ENCODE measurements around the gene ATP5PB.

Gene ATP5PB

DNA sequence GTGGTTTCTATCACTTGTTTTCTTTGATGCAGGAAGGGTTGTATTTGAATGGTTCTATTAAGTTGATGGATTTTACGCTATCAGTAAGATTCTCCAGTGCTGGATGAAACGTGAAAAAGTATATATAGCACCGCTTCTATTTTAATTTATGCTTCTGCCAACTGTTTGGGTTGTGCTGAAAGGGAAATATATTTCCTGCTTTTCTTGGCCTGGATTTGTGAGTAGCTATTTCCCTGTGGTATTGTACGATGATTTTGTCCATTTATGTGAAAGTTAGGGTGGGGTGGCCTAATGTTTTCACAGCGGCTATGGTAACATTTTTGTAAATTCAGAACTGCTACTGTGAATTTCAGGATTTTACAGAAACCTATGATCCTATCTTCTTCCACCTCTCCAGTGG, 24.8 kb downstream of the ATP5PB start:
- H3K4me3 ChIP-seq (ENCODE audit: low read depth, low read length), result peak overlapping the region; percentile 33
- TF ChIP-seq, protein P1, sequence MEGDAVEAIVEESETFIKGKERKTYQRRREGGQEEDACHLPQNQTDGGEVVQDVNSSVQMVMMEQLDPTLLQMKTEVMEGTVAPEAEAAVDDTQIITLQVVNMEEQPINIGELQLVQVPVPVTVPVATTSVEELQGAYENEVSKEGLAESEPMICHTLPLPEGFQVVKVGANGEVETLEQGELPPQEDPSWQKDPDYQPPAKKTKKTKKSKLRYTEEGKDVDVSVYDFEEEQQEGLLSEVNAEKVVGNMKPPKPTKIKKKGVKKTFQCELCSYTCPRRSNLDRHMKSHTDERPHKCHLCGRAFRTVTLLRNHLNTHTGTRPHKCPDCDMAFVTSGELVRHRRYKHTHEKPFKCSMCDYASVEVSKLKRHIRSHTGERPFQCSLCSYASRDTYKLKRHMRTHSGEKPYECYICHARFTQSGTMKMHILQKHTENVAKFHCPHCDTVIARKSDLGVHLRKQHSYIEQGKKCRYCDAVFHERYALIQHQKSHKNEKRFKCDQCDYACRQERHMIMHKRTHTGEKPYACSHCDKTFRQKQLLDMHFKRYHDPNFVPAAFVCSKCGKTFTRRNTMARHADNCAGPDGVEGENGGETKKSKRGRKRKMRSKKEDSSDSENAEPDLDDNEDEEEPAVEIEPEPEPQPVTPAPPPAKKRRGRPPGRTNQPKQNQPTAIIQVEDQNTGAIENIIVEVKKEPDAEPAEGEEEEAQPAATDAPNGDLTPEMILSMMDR (IDR thresholded peaks at IDR 0.05; ENCODE audit: borderline replicate concordance, insufficient read depth, low read depth, low read length), result no peak

DNA sequence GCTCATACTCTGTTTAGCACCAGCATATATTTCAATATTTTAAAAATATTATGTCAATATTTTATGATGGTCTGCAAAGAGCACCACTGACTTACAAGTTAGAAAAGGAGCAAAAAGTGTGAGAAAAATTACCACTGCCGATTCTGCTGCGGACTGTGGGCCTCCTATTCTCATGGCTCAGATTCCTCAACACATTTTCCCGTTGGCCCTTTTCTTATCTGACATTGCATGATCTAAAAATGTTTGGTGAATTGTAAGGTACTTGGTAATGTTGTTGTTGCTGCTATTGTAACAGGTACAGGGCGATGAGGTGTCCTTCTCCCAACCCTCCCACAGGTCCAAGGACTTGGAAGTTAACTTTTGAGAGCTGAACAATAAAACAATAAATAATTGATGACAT, 25.3 kb downstream of the ATP5PB start:
- TF ChIP-seq, protein P1 (IDR thresholded peaks at IDR 0.05; ENCODE audit: borderline replicate concordance, insufficient read depth, low read depth, low read length), result no peak
- H3K4me3 ChIP-seq (ENCODE audit: low read depth, low read length), result peak overlapping the region; percentile 33

DNA sequence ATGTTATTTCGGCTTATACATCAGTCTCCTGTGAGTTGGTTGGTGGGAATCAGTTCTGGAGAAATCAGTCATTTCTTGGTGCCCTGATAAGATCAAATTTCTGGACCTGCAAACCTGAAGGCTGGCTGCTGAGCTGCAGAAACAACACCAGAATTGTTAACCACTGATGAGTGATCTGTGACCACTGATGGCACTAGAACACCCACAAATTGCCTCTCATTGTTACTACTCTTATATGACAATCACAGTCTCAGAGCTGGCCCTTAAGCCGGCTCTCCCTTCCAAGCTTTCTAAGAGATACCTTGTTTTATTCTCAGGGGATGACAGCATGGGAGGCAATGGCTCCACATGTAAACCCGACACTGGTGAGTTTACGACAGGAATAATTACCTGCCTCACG, 26.4 kb downstream of the ATP5PB start:
- TF ChIP-seq, protein P1 (IDR thresholded peaks at IDR 0.05; ENCODE audit: borderline replicate concordance, insufficient read depth, low read depth, low read length), result no peak
- H3K4me3 ChIP-seq (ENCODE audit: low read depth, low read length), result no peak overlapping the region

DNA sequence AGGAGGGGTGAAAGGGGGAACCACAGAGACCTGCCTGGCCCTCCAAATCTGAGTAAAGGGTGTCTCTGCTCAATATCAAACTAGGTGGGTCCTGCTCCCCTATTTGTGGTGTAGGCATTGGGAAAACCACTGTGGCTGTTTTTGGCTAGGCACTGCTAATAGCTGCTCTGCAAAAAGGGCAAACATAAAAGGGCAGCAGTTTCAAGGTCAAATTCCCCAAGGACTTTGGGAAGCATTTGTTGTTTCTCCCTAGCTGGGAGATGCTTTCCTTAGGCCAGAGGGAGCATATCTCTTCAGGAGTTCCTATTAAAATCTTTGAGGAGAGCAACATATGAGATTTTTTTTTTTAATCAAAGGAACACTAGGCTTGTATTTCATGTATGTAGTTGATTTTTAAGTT, 26.9 kb downstream of the ATP5PB start:
- H3K4me3 ChIP-seq (ENCODE audit: low read depth, low read length), result no peak overlapping the region
- TF ChIP-seq, protein P1 (IDR thresholded peaks at IDR 0.05; ENCODE audit: borderline replicate concordance, insufficient read depth, low read depth, low read length), result no peak

DNA sequence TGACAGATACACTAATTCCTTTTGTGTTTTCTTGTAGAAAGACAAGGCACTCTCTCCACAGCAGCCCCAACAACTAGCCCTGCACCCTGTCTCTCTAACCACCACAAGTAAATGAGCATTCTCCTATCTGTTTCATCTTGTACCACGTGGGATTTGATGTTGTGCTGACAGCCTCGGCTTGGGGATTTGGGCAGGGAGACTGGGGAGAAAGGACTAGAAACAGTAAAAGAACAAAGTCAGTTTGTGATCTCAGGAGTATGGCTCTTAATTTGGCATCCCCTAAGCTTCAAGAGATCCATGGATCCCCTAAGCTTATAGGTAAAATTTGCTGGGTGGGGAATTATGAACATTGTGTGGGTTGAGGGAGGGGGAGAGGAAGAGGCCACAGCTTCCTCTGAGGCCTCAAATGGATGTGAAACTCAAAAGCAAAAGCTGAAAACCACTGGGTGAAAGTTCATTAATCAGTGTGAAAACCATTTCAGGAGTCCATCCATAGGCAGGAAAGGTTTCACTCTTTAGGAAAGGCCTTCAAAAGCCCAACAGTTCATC, 27.6 kb downstream of the ATP5PB start:
- TF ChIP-seq, protein P1 (IDR thresholded peaks at IDR 0.05; ENCODE audit: borderline replicate concordance, insufficient read depth, low read depth, low read length), result no peak

DNA sequence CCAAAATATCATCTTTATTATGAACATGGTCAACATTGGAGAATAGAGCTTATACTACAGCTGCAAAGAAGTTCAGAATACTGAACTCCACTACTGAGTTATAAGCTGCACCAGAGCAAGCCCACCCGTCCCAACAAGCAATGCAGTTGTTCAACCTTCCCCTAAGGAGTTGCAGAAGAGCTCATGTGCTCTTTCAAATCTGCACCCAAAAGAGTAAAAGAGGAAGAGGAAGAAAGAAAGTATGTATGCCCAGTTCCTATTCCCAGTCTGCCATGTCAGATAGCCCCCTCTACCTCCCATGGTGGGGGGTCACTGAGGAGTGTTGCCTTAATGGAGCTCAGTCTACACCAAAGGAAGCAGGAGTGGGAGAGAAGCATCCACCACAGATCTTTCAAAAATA, 31.4 kb downstream of the ATP5PB start:
- H3K4me3 ChIP-seq (ENCODE audit: low read depth, low read length), result no peak overlapping the region
- TF ChIP-seq, protein P1 (IDR thresholded peaks at IDR 0.05; ENCODE audit: borderline replicate concordance, insufficient read depth, low read depth, low read length), result no peak

More for the DNA sequence above, 27.6 kb downstream of the ATP5PB start:
- no peak overlapping the region for H3K4me3 ChIP-seq (ENCODE audit: low read depth, low read length)

DNA sequence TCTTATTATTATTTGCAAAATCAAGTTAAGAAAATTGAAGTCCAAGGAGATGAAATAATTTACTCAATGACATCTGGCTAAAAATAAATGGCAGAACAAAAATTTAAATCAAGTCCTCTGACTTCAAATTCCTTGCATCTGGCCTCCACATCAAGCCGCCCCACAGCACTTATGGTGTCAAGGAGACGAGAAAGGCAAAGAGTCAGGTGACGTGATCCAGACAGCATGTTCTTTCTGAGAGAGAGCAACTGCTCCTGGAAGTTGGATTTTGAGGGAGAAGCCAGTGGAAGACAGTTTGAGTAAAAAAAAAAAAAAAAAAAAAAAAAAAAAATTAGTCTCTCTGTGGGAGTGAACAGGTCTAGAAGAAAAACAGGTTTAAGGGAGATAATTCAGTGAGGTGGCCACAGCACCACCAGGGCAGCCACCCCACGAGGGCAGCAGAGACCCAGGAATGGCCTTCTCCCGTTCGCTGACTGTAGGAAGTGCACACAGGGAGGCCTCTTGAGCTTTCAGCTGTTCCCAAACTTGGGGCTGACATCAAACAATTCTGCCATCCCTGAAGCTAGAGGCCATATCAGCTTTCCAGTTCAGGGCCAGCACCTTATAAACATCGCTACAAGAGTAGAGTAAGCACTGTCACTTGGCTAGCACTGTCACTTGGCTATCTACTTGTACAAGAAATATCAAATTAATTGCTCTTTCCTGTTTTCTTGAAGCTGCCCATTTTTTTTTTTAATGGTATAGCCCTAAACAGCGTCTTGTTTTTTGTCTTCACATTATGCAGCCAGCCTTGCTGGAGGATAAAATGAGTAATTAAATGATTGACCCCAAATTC, 32.3 kb downstream of the ATP5PB start:
- TF ChIP-seq, protein P1 (IDR thresholded peaks at IDR 0.05; ENCODE audit: borderline replicate concordance, insufficient read depth, low read depth, low read length), result peak; percentile 77
- no peak overlapping the region for H3K4me3 ChIP-seq (ENCODE audit: low read depth, low read length)

All from GM12875 (cell line).